ENCODE data around the gene PDZRN3. TPM values are rescaled to one million over a fixed set of nuclear protein-coding genes. Genes with fewer than 3 reads are reported as not detected.
A peak's percentile ranks its signal among the peaks of the same experiment; 100 is the strongest.

Gene PDZRN3
- total RNA-seq, 1 donor from 2014 or later, result 38.3 TPM

GRCh38 chr3:73622091-73622805 is 2.5 kb downstream of the PDZRN3 start:
- DNase-seq (ENCODE audit: low spot score), result peak; percentile 65

GRCh38 chr3:73621388-73621787 is 3.4 kb downstream of the PDZRN3 start:
- DNase-seq (ENCODE audit: low spot score), result no peak

DNA sequence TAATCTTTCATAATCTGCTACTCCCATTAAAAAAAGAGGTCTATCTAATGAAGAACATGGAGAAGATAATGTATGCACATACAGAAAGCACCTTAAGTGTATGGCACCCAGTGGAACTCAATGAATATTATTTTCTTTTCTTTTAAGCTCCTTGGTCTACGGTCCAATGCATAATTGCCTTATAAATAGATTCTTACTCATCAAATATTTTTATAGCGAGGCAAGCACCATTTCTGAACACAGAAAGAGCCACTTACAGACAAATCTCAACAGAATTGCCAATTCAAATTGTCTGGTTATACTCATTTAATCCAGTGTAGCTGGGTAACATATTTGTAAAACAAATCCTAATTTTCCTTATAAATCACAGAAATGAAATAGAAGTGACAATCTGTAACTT is 6.3 kb downstream of the PDZRN3 start:
- DNase-seq (ENCODE audit: low spot score), result no peak

GRCh38 chr3:73616056-73616455 is 8.7 kb downstream of the PDZRN3 start:
- no peak for DNase-seq (ENCODE audit: low spot score)

- DNase-seq (ENCODE audit: low spot score), result peak; percentile 53
These were observed 10.3 kb downstream of the PDZRN3 start for GRCh38 chr3:73614419-73614818.

- DNase-seq (ENCODE audit: low spot score), result no peak
These were observed 13.6 kb downstream of the PDZRN3 start for GRCh38 chr3:73611176-73611575.

DNA sequence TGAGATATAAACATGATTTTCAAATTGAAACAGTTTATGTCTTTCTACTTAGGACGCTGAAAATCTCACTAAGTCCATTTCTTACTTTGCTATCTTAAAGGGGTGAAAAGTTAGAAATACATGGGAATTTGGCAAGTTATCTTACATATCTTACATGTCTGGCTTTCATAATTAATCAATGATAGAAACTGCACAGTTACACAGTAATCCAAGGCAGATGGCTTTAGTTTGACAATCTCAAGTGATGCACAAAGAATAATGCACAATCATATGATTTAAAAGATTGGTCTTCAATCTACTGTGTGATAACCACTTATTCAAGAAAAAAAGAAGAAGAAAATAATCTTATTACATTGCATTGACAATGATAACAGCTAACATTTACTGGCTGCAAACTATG is 14.2 kb downstream of the PDZRN3 start:
- no peak for DNase-seq (ENCODE audit: low spot score)

GRCh38 chr3:73609655-73610054 is 15.1 kb downstream of the PDZRN3 start:
- DNase-seq (ENCODE audit: low spot score), result no peak

DNA sequence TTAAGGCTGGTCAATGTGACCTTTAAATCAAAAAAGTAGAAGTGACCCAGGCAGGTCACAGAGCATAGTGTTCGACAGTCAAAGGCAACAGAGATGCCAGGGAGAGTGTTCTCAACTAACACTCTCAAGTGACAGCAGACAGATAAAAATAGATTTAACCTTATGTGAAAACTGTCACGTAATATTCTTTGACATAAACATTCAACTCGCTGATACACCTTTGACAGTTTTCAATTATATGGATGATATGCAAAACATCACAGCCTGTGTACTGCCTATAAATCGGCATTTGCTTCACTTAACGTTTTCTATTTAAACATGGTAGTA is 15.5 kb downstream of the PDZRN3 start:
- no peak for DNase-seq (ENCODE audit: low spot score)

DNA sequence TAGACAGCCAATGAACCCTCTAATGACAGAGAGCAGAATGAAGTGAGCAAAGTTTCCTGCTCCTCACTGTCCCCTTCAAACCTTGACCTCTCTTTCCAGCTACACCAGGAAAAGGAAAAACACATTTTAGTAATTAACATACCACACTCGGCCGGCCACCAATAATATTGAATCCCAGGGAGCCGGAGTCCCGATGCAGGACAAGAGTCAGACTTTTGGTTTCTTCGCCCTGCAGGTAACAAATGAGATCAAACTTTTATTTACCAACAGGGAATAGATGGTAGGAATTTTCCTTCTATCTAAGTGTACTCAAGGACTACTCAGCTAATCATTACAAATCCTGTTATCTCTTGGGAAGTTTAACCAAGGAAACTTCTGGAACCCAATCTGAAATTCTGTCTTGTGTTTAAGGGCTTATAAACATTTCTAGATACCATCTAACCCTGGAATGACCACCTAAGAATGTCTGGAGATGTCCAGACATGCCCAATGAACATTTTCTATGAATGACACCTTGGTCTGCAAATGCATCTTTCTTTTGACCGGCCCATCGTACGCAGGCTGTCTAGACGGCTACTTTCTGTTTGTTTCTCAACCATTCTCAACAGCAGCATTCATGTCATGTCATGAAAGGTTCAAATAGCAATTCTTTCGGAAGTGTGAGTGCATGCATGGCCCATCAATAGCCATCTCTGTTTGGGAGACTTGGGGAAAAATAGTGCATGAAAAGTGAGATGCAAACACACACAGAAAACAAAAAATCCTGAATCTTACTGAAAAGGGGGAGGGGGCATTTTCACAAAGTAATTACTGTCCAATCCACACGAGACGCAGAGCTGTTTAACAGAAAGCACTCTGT is 16.1 kb downstream of the PDZRN3 start:
- DNase-seq (ENCODE audit: low spot score), result no peak

DNA sequence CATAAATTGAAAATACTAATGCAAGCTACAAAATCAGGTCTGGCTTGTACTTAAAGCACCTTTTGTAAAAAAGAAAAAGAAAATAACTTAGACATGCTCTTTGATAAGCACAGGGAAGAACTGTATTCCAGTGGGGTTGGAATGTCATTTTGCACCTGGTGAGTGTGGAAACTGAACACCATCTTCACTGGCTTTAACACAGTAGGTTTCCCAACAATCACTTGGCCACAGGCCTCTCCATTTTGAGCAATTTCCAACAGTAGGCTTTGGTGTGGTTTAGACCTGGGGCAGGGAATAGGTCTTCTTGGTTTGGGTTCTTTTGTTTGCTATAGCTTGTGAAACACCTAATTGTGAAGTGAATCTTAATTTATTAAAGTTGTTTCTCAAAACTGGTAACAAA is 18.9 kb downstream of the PDZRN3 start:
- DNase-seq (ENCODE audit: low spot score), result no peak

GRCh38 chr3:73605412-73605811 is 19.3 kb downstream of the PDZRN3 start:
- DNase-seq (ENCODE audit: low spot score), result no peak

DNA sequence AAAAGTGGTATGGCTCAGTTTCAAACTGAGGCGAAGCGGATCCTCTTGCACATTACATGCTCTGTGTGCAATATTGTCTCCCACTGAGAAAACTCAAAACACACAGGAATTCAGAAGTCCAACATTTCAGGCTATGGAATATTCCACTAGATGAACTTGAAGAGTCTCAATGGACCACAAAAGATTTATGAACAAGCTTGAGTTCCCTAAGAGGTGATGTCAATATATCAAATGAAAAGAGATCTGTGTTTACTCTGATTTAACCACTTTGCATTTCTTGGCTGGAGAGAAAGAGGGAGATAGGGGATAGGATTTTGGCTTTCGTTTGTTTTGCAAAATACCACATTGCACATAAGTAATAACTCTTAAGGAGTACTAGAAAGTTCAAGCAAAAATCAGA is 20.3 kb downstream of the PDZRN3 start:
- no peak for DNase-seq (ENCODE audit: low spot score)

GRCh38 chr3:73603762-73604171 is 21.0 kb downstream of the PDZRN3 start:
- no peak for DNase-seq (ENCODE audit: low spot score)

DNA sequence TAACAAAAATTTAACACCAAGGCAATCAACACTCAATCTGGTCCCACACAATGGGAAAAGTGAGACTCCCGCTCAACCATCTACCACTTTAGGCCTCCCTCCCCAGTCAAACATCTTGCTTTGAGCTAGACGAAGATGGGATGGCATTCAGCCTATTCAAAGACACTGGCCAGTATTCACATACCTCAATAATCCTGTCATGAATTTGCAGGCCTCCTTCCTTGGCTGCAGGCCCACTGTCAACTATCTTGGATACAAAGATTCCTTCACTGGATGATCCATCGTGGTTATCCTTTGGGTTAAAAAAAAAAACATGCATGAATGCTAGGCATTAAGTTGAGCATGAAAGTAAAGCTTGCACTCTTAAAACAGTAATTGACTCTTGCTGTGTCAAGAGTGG is 22.6 kb downstream of the PDZRN3 start:
- DNase-seq (ENCODE audit: low spot score), result no peak

DNA sequence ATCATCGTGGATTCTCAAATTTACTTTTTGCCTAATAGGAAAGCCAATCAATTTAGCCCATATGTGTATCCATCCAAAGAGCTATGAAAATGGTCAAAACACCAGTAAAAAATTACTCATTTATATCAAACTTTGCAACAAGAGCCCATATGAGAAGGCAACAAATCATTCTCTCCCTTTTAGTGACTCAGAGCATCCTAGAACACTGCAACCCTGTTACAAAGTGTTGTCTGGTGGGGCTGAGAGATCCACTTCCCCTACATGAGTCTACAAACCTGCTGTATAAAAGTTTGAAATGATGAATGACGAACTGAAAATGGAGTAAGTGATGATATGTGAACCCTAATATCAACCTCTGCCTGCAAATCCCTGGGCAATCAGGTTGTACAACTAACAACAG is 23.3 kb downstream of the PDZRN3 start:
- no peak for DNase-seq (ENCODE audit: low spot score)

DNA sequence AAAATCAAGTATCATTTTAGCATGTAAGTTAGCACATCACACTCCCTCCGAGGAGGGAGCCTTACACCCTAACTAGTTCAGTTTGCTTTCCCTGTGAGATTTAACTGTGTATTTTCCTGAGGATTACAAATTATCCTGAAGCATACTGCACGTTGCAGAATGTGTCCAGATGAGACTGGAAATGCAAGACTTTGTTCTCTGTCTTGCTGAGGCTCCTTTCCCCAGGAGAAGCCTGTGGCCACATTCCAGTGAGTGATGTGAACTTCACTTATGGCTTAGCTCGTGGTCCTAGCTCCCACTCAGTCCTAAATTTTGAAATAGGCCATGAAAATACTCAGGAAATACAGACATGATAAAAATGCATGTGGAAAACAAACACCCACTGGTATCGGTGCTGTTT is 23.7 kb downstream of the PDZRN3 start:
- no peak for DNase-seq (ENCODE audit: low spot score)

GRCh38 chr3:73600293-73600938 is 24.3 kb downstream of the PDZRN3 start:
- no peak for DNase-seq (ENCODE audit: low spot score)

- no peak for DNase-seq (ENCODE audit: low spot score)
These were observed 25.1 kb downstream of the PDZRN3 start for GRCh38 chr3:73599605-73600004.

GRCh38 chr3:73597476-73597875 is 27.3 kb downstream of the PDZRN3 start:
- no peak for DNase-seq (ENCODE audit: low spot score)

GRCh38 chr3:73592154-73593144 is 32.3 kb downstream of the PDZRN3 start:
- DNase-seq (ENCODE audit: low spot score), result no peak

Data from ureter (tissue), 1 donor.